Right ventricle myocardium inferior (tissue), 1 donor: Measurements from ENCODE around the gene MUC22. TPM values are rescaled to one million over a fixed set of nuclear protein-coding genes. Genes with fewer than 3 reads are reported as not detected.
"Not testable (repeated sequence)": the region's sequence is repeated elsewhere in the genome, so short reads cannot be mapped to it uniquely, and the experiment has no call there.

Source experiments
- ATAC-seq: fragments of 200-7000 bp; cut with Tn5 transposase; one replicate; pipeline ENCODE4 v1.9.1; 2020; ENCODE audit warnings: mild to moderate bottlenecking, moderate library complexity
- DNase-seq: peaks from one replicate; pipeline ENCODE4 v3.0.0; 2021; ENCODE audit errors: missing footprints
- intact Hi-C: fragments of 100-400 bp; cut with DNase I; formaldehyde crosslinking; loops from one replicate; pipeline ENCODE4 v1.11.0; 2022
- total RNA-seq: library from RNA; stranded (reverse); fragmentation: NEBNext Ultra II Directional; extraction: Animal tissue kit (Norgen Biotek cat#: 25700); gene quantifications from one replicate; pipeline ENCODE4 v1.2.1, GENCODE V29; 2021
- donor health status: DM: no; HTN: yes; CAD: no; lungs with severe emphysema.

MUC22 gene
- total RNA-seq, 1 donor from 2014 or later = 0.14 TPM

- ATAC-seq = no peak
- intact Hi-C loops = no loop called here
- no peak for DNase-seq
Observed at GRCh38 chr6:30990422-30991086, 19.7 kb upstream of the MUC22 start.

GRCh38 chr6:30991891-30992290, 18.4 kb upstream of the MUC22 start:
- intact Hi-C loops = no loop called here
- DNase-seq = no peak
- no peak for ATAC-seq

GRCh38 chr6:30997301-30997700, 13.0 kb upstream of the MUC22 start:
- no peak for DNase-seq
- no peak for ATAC-seq

GRCh38 chr6:30998785-30999184, 11.5 kb upstream of the MUC22 start:
- no peak for ATAC-seq
- intact Hi-C loops = no loop called here
- DNase-seq = no peak

More at GRCh38 chr6:30997301-30997700, 13.0 kb upstream of the MUC22 start:
- intact Hi-C loops = no loop called here

- DNase-seq, intact Hi-C loops: not testable (repeated sequence)
Observed at GRCh38 chr6:31000067-31000860, 10.0 kb upstream of the MUC22 start.

GRCh38 chr6:31001281-31001888, 8.9 kb upstream of the MUC22 start:
- ATAC-seq (no peak), DNase-seq (no peak)
- intact Hi-C loops = no loop called here

More at GRCh38 chr6:31000067-31000860, 10.0 kb upstream of the MUC22 start:
- not testable (repeated sequence) for ATAC-seq

GRCh38 chr6:31002471-31002870, 7.8 kb upstream of the MUC22 start:
- intact Hi-C loops = no loop called here
- ATAC-seq (no peak), DNase-seq (no peak)

- ATAC-seq = peak; percentile 6
- intact Hi-C loops = no loop called here
- no peak for DNase-seq
Observed at GRCh38 chr6:31004794-31005193, 5.5 kb upstream of the MUC22 start.

- ATAC-seq = peak; percentile 88
- no peak for DNase-seq
- intact Hi-C loops = no loop called here
Observed at GRCh38 chr6:31005249-31006020, 4.8 kb upstream of the MUC22 start.

GRCh38 chr6:31007694-31008093, 2.6 kb upstream of the MUC22 start:
- intact Hi-C loops = no loop called here
- ATAC-seq (no peak), DNase-seq (no peak)

- DNase-seq (no peak), ATAC-seq (no peak)
- intact Hi-C loops = no loop called here
Observed at GRCh38 chr6:31008165-31008564, 2.1 kb upstream of the MUC22 start.

GRCh38 chr6:31009731-31010130, 543 bp upstream of the MUC22 start:
- intact Hi-C loops = no loop called here
- no peak for DNase-seq

GRCh38 chr6:31011153-31011552, 879 bp downstream of the MUC22 start:
- DNase-seq (no peak), ATAC-seq (no peak)
- intact Hi-C loops = no loop called here

More at GRCh38 chr6:31009731-31010130, 543 bp upstream of the MUC22 start:
- ATAC-seq = no peak

- DNase-seq (no peak), ATAC-seq (no peak)
- intact Hi-C loops = no loop called here
Observed at GRCh38 chr6:31016659-31017299, 6.5 kb downstream of the MUC22 start.

- DNase-seq, ATAC-seq, intact Hi-C loops: not testable (repeated sequence)
Observed at GRCh38 chr6:31017436-31017835, 7.2 kb downstream of the MUC22 start.

- DNase-seq (no peak), ATAC-seq (no peak)
- intact Hi-C loops = no loop called here
Observed at GRCh38 chr6:31020057-31020456, 9.8 kb downstream of the MUC22 start.

- DNase-seq, intact Hi-C loops, ATAC-seq: not testable (repeated sequence)
Observed at GRCh38 chr6:31020631-31021255, 10.5 kb downstream of the MUC22 start.
